ENCODE data around the gene FAM236D.
"Not testable (repeated sequence)": the region's sequence is repeated elsewhere in the genome, so short reads cannot be mapped to it uniquely, and the experiment has no call there.

Gene FAM236D

DNA sequence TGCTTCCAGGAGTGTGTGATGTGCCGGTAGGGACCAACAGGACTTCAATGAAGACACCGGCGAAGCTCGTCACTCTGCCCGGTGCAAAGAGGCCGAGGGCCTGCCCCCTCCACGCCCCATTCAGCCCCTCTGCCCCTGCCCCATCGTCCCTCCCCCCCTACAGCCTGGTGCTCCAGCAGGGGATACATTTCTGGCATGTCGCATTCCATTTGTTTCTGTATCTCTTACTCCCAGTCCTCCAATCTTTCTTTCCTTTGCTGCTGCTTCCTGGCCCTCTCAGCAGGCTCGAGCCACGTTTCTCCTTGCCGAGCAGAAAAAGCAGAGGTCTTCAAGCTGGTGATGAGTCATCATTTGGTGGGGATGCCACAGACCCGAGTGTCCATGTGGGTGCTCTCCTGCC is at the start of gene FAM236D:
TSS of gene FAM236D (minus strand) at position 101 of the 400 bp plus-strand sequence. CDS start at position 1, 100 bp downstream.
- DNase-seq = not testable (repeated sequence)

DNA sequence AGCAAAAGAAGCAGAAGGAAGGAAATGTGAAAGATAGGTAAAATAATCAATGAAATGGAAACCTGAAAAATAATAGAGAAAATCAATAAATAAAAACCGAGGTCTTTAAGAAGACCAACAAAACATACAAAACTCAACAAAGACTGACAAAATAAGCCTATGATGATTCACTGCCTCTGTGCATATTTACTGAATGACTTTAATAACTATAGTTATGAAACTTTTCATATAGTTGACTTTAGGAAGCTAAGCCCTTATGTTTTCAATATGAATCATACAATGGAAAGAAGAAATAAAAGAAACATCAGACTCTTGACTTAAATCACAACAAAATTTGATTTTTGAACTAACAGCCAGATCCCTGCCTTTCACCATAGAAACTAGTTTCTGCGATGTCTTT is 29.5 kb upstream of the FAM236D start:
- DNase-seq = not testable (repeated sequence)

DNA sequence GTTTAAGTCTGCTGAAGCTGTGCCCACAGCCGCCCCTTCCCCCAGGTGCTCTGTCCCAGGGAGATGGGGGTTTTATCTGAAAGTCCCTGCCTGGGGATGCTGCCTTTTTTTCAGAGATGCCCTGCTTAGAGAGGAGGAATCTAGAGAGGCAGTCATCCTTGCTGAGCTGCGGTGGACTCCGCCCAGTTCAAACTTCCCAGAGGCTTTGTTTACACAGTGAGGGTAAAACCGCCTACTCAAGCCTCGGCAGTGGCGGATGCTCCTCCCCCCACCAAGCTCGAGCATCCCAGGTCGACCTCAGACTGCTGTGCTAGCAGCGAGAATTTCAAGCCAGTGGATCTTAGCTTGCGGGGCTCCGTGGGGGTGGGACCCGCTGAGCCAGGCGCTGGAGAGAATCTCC is 22.7 kb upstream of the FAM236D start:
- DNase-seq = not testable (repeated sequence)

DNA sequence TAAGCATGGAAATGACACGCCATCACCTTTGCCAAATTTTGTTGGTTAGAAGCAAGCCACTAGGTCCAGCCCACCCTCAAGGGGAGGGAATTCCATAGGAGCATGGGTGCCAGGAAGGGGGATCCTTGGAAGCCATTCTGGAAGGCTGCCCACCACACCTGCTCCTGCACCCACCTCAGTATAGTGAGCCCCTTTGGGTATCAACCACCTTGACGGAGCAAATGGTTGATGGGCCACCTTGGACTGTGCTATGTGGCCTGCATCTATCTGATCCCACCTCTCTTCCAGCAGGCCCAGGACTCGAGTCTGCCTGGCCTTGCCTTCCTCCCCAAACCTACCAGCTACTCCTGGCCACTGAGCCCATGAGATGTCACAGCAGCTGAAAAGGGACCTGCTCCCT is 17.6 kb downstream of the FAM236D start:
- DNase-seq = not testable (repeated sequence)

DNA sequence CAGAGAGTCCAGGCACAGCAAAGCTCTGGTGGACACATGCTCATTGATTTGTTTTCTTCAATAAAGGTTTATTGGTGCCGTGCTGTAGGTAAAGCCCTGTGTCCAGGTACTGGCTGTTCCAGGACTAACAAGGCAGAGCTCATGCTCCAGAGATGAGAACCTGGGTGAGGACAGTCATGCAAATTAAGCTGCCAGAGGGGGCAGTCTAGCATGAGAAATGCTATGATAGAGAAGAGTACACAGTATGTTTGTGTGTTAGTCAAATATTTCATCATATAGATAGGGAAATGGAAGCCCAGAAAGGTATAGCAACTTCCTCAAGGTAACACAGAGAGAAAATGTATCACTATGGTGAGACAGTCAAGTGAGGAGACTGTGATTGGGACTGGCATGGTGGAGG is 19.9 kb downstream of the FAM236D start:
- not testable (repeated sequence) for DNase-seq

DNA sequence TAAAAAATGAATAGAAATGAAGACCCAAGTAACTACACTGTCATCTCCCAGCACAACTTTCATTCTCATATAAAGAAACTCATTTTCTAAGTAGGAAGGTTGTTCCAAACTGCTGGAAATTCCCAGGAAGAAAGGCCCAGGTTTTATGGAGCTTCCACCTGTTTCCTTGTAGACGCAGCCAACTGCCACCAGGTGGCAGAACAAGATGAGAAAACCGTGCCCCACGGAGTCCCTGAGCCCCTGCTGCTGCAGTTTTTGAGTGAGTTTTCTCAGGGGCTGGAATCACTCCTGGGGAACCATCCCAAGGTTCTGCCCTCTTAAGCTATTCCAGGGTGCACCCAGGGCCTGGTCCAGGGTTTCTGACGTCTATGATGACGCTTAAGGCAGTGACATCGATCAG is 24.0 kb downstream of the FAM236D start:
- DNase-seq = not testable (repeated sequence)

DNA sequence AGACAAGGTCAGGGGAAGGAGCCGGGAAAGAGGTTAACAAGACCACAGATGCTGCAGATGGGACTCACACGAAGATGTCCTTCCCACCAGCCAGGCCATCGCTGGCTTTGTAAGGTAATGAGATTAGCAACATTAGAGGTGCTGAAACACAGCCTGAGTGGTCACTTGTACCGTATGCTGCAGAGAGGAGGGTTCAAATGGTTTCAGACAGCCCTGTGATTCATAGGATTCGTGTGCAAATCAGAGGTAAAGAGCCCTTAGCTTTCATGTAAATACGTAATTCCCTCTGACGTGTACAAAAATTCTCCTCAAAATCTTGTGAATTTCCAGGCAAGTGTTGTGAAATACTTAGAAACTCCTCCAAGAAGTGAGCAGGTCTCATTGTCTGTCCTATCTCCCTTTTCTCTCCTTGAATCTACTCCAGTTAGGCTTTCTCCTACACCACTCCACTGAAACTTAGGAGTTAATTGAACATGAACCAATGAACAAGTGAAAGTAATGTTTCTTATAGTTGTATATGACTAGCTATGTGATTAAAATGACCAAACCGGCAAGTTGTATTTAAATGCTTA is 24.6 kb downstream of the FAM236D start:
- not testable (repeated sequence) for DNase-seq

DNA sequence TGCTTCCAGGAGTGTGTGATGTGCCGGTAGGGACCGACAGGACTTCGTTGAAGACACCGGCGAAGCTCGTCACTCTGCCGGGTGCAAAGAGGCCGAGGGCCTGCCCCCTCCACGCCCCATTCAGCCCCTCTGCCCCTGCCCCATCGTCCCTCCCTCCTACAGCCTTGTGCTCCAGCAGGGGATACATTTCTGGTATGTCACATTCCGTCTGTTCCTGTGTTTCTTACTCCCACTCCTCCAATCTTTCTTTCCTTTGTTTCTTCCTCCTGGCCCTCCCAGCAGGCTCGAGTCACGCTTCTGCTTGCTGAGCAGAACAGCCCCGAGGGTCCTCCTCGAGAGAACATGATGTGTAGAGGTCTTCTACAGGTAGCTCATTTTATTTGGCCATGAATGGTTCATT is 25.4 kb downstream of the FAM236D start, which contains the start of gene FAM236B:
TSS of gene FAM236B (minus strand) at position 101 of the 400 bp plus-strand sequence. CDS start at position 1, 100 bp downstream.
- not testable (repeated sequence) for DNase-seq

DNA sequence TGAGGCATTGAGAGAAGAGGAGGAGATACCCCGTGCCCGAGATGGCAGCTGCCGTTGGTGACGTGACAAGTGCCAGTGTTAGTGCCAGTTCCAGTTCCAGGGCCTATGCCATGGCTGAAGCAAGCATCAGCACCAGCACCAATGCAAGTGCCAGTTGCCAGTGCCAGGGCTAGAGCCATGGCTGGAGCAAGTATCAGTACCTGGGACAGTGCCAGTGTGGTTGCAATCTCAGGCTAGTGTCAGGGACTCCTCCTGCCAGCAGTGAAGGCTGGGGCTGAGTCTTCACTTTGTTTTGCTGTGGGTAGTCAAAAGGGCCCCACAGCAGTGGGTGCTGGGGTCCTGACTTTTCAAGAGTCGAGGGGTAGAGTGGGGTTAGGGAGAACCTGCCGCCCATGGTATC is 29.9 kb downstream of the FAM236D start:
- not testable (repeated sequence) for DNase-seq

DNA sequence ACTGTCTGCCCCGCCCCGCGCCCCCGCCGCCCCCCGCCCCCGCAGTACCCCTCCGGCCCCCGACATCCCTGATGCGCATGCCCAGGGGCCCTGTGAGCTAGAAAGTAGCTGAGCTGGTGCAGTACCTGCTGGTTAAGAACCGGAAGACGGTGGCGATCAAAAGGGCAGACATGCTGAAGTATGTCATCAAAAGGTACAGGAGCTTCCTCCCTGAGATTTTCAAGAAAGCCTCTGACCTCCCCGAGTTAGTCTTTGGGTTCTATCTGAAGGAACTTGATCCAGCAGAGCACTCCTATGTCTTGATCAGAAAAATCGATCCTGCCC is 30.6 kb downstream of the FAM236D start:
- DNase-seq = not testable (repeated sequence)

DNA sequence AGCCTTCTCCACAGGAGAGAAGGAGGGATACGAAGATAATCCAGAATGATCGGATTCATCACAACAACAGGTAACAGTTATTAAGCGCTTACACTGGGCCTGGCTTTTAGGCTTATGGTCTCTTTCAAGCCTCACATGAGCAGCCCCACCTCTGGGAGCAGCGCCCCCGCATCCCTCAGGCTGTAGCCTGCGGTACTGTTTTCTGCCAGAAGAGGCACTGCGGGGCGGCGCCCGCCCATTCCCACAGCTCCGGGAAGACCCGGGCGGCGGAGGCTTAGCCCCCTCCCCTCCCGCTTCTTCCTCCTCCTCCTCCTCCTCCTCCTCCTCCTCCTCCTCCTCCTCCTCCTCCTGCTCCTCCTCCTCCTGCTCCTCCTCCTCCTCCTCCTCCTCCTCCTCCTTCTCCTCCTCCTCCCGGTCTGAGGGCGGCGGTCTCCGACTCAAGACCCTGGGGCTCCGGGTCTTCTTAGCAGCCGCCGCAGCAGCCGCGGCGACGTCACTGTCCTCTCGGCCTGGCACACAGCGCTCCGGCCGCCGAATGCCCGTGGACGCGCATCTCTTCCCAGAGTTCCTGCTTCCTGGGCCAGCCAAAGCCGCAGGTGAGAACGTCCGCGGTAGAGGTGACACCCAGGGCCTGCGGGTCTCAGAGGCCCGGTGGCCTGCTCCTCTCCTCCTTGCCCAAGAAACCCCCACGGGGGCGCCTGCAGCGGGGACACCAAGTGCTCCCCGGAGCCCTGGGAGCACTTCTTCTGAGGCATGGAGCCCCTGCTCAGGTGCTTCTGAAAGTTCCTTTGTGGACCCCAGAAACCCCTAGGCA is 31.1 kb downstream of the FAM236D start, which contains the start of gene DMRTC1B:
TSS of gene DMRTC1B (plus strand) at position 238 of the 814 bp plus-strand sequence. CDS start 68,246 bp downstream, outside the sequence.
- DNase-seq = not testable (repeated sequence)

DNA sequence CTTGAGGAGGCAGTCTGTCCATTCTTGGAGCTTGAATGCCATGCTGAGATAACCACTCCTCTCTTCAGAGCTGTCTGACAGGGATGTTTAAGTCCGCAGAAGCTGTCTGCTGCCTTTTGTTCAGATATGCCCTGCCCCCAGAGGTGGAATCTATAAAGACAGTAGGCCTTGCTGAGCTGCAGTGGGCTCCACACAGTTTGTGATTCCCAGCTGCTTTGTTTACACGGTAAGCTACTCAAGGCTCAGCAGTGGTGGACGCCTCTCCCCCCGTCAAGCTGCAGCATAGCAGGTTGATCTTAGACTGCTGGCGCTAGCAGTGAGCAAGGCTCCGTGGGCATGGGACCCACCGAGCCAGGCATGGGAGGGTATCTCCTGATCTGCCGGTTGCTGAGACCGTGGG is 47.6 kb downstream of the FAM236D start:
- not testable (repeated sequence) for DNase-seq

All from KG1 (cell line).